Measurements from ENCODE around the gene KLK2. TPM values are rescaled to one million over a fixed set of nuclear protein-coding genes. Genes with fewer than 3 reads are reported as not detected.

The KLK2 gene
- total and polyA plus RNA-seq, 2 of the 4 experiments (the other 2 are of a cell fraction) = not detected

- Histone ChIP-seq H3K4ac (ENCODE audit: low read depth, low read length) (no peak overlapping the region), H3K27ac (ENCODE audit: insufficient read depth, low read length) (no peak overlapping the region), H3K56ac (ENCODE audit: extremely low read depth, insufficient read depth, low read length) (no peak overlapping the region), H2BK15ac (ENCODE audit: low read depth, low read length) (no peak overlapping the region), H3K14ac (replicated peaks; ENCODE audit: low read depth, low read length) (no peak overlapping the region), H2AK9ac (replicated peaks; ENCODE audit: low read depth, low read length, poor library complexity) (no peak overlapping the region), H2BK5ac (ENCODE audit: low read depth, low read length, poor library complexity, severe bottlenecking) (no peak overlapping the region), H3K9me1 (ENCODE audit: insufficient read depth, low read length) (no peaks in the 10 kb centered on the region), H3K27me3 (ENCODE audit: control insufficient read depth, insufficient read depth, low read length) (peaks cover 11% of the 10 kb centered on the region), H3K23ac (ENCODE audit: low read depth, low read length) (no peak overlapping the region), H3K36me3 (ENCODE audit: control insufficient read depth, insufficient read depth, low read length) (no peaks in the 10 kb centered on the region), H3K4me2 (ENCODE audit: low read depth, low read length) (no peak overlapping the region), H2AK5ac (ENCODE audit: low read depth, low read length) (no peak overlapping the region), H2AFZ (replicated peaks; ENCODE audit: low read length, poor library complexity) (no peak overlapping the region), H4K5ac (ENCODE audit: low read depth, low read length) (no peak overlapping the region), H3K9ac (ENCODE audit: low read depth, low read length) (no peak overlapping the region), H3K4me3 (ENCODE audit: insufficient read depth, low read depth, low read length) (no peak overlapping the region), H3K79me1 (ENCODE audit: low read depth in 1 of 2, low read length in 2 of 2) (no peaks in the 10 kb centered on the region), H4K91ac (ENCODE audit: insufficient read depth, low read depth, low read length) (no peak overlapping the region), H3K4me1 (ENCODE audit: control insufficient read depth, insufficient read depth, low read length) (no peaks in the 10 kb centered on the region), H2BK120ac (ENCODE audit: low read depth, low read length) (no peak overlapping the region), H4K20me1 (ENCODE audit: insufficient read depth, low read length) (no peaks in the 10 kb centered on the region), H4K8ac (ENCODE audit: low read depth in 2 of 2, low read length in 2 of 2) (no peak overlapping the region), H3K9me3 (ENCODE audit: control insufficient read depth, insufficient read depth, low read length) (no peaks in the 10 kb centered on the region), H3K18ac (ENCODE audit: low read depth, low read length) (no peak overlapping the region), H2BK20ac (ENCODE audit: low read depth, low read length) (no peak overlapping the region)
- 50% methylated on average over 7 of the region's 21 CpGs; no CpG with 5 or more reads in 1 of the 2 experiments for WGBS, 2 experiments (ENCODE audit: extremely low coverage in 2 of 2, insufficient read length in 1 of 2)
- ATAC-seq (ENCODE audit: low read depth) = no peak
- no peak for DNase-seq
- dilution Hi-C loops (cut with HindIII; ENCODE audit: low sequenced_read_pairs, unreplicated experiment) (no loop called here), in situ Hi-C loops (cut with MboI; ENCODE audit: low sequenced_read_pairs) (no loop called here), intact Hi-C loops (cut with micrococcal nuclease) (no loop called here)
- CTCF ChIA-PET = interaction anchor here (1.3 kb wide), 1 partner anchor 10 kb away, joined by 3 read pairs; no protein-coding TSS in a partner anchor
- TF ChIP-seq RCOR1 (IDR thresholded peaks at IDR 0.05; ENCODE audit: insufficient replicate concordance, low read length) (no peak), MAFK (IDR thresholded peaks at IDR 0.05; ENCODE audit: low read depth, low read length) (no peak), CHD1 (IDR thresholded peaks at IDR 0.05; ENCODE audit: low read depth, low read length) (no peak), FOS (IDR thresholded peaks at IDR 0.05; ENCODE audit: low read depth, low read length) (no peak), POLR2A (IDR thresholded peaks at IDR 0.05; ENCODE audit: low read depth, low read length) (no peak), USF2 (IDR thresholded peaks at IDR 0.05; ENCODE audit: low read depth, low read length) (no peak), ELK1 (IDR thresholded peaks at IDR 0.05; ENCODE audit: borderline replicate concordance, low read depth, low read length) (no peak), MXI1 (IDR thresholded peaks at IDR 0.05; ENCODE audit: borderline replicate concordance, low read depth, low read length) (no peak), RAD21 (IDR thresholded peaks at IDR 0.05; ENCODE audit: low read length) (no peak), BHLHE40 (IDR thresholded peaks at IDR 0.05; ENCODE audit: low read depth, low read length) (no peak), MAZ (IDR thresholded peaks at IDR 0.05; ENCODE audit: borderline replicate concordance, low read depth, low read length) (no peak), NFE2L2 (IDR thresholded peaks at IDR 0.05; ENCODE audit: low read depth, low read length) (no peak)
- BruUV-seq (replicated peaks) = no TSS peak
- POLR2A ChIA-PET (ENCODE audit: unreplicated experiment) = no interaction called here
These were observed 38.9 kb downstream of the KLK2 start for GRCh38 chr19:50912102-50912599.
